PC-9 (cell line): Measurements from ENCODE around the gene TMTC2. TPM values are rescaled to one million over a fixed set of nuclear protein-coding genes. Genes with fewer than 3 reads are reported as not detected.

Experiments used
- BruUV-seq: library from RNA; stranded (reverse); fragments of 400-500 nt; replicated peaks from 2 replicates; lab custom pipeline; 2021; lab: Mats Ljungman, UMichigan
- CTCF ChIA-PET: fragments of 300-600 bp; sonication (Branson Sonifier 250); formaldehyde crosslinking; loops from one replicate; lab custom pipeline; 2022; ENCODE audit warnings: antibody characterized with exemption; lab: Charles Lee
- POLR2A ChIA-PET: fragments of 300-600 bp; sonication (Branson Sonifier 250); formaldehyde crosslinking; loops from one replicate; lab custom pipeline; 2022; ENCODE audit warnings: antibody characterized with exemption; ENCODE audit not compliant: unreplicated experiment; lab: Charles Lee
- DNase-seq, 2 experiments: peaks; one replicate each; pipeline versions ENCODE4 v3.0.0 to v3.0.0-alpha.2; 2015 to 2022; ENCODE audit warnings: mixed read lengths in 1 of 2
- H2AFZ ChIP-seq: fragments of 200-600 bp; sonication (generic); 2 replicates; pipeline ENCODE4 v1.8.1; 2017; ENCODE audit warnings: antibody characterized with exemption
- H3F3A ChIP-seq: fragments of 200-600 bp; sonication (generic); 2 replicates; pipeline ENCODE4 v1.8.1; 2017; ENCODE audit warnings: antibody characterized with exemption, mild to moderate bottlenecking, low read depth; ENCODE audit not compliant: insufficient read depth
- H3K27ac ChIP-seq: fragments of 200-600 bp; sonication (generic); 2 replicates; pipeline ENCODE4 v1.6.1; 2016; ENCODE audit warnings: mixed run types
- H3K27me3 ChIP-seq: fragments of 200-600 bp; sonication (generic); 2 replicates; pipeline ENCODE4 v1.6.1; 2016; ENCODE audit warnings: low read depth, mixed run types; ENCODE audit not compliant: insufficient read depth
- H3K36me3 ChIP-seq: fragments of 200-600 bp; sonication (generic); 2 replicates; pipeline ENCODE4 v1.6.1; 2016; ENCODE audit warnings: low read depth, mixed run types
- H3K4me1 ChIP-seq: fragments of 200-600 bp; sonication (generic); replicated peaks from 2 replicates; pipeline ENCODE4 v1.6.1; 2016; ENCODE audit warnings: mixed run types; ENCODE audit not compliant: insufficient read depth
- H3K4me2 ChIP-seq: fragments of 200-600 bp; sonication (generic); 2 replicates; pipeline ENCODE4 v1.6.1; 2017; ENCODE audit warnings: mixed run types
- H3K4me3 ChIP-seq: fragments of 200-600 bp; sonication (generic); 2 replicates; pipeline ENCODE4 v1.6.1; 2016; ENCODE audit warnings: mixed run types
- H3K79me2 ChIP-seq: fragments of 200-600 bp; sonication (generic); 2 replicates; pipeline ENCODE4 v1.6.1; 2017; ENCODE audit warnings: low read depth, mixed run types
- H3K9me2 ChIP-seq: fragments of 200-600 bp; sonication (generic); 2 replicates; pipeline ENCODE4 v1.8.1; 2017; ENCODE audit warnings: mild to moderate bottlenecking; ENCODE audit not compliant: insufficient read depth
- H3K9me3 ChIP-seq: fragments of 200-600 bp; sonication (generic); 2 replicates; pipeline ENCODE4 v1.8.1; 2016; ENCODE audit warnings: low read depth; ENCODE audit not compliant: insufficient read depth
- H4K20me1 ChIP-seq: fragments of 200-600 bp; sonication (generic); 2 replicates; pipeline ENCODE4 v1.8.1; 2017; ENCODE audit not compliant: insufficient read depth
- EZH2 ChIP-seq: fragments of 200-600 bp; sonication (generic); IDR thresholded peaks from 2 replicates; pipeline ENCODE4 v1.8.0; 2017; ENCODE audit warnings: antibody characterized with exemption, low read depth
- intact Hi-C: fragments of 100-400 bp; cut with micrococcal nuclease; formaldehyde crosslinking; loops from one replicate; pipeline ENCODE4 v1.10.0; 2022; ENCODE audit not compliant: unreplicated experiment
- total RNA-seq: library from RNA; stranded (reverse); gene quantifications from 2 replicates; pipeline ENCODE4 v1.2.3, GENCODE V29; 2021
- TF ChIP-seq, protein P1 (sequence below): fragments of 200-600 bp; sonication (generic); conservative IDR thresholded peaks from 2 replicates; pipeline ENCODE4 v1.6.1; 2017; ENCODE audit warnings: mixed run types, antibody characterized with exemption, mild to moderate bottlenecking, moderate library complexity

The TMTC2 gene
- total RNA-seq, 1 experiment from 2014 or later: 8.6 TPM

DNA sequence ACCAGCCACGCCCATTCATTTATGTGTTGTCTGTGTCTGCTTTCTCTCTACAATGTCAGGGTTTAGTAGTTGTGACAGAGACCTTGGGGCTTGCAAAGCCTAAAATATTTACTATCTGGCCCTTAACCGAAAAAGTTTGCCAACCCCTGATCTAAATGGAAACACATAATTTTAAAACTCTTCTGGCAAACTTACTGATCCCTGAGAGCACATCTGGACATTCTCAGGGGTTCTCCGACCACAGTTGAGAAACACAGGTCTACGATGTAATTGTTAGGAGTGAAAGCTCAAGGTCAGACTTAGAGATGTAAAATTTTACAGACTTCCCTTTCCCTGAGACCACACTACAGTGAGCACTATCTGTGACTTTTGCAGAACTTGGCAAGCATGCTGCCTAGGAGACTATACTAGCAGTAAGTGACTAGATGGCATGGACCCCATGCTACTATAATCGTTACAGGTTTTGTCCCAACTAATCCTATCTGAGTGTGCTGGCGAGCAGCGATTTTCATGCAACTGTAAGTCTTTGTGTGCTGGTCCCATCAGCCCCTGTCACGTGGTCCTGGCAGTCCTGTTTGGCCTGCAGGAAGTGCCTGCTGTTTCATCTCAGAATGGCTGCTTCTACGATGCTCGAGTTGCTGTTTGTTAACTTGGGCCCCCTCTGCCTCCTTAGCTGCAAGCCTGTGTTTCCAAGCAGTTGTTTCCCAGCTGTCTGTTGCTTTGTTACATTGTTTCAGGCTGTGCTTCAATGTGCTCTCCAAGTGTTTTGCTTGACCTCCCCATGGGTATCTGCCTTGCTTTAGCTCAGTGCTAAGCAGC is 21.6 kb downstream of the TMTC2 start:
- H3K27ac ChIP-seq: no peak overlapping the region
- BruUV-seq: no TSS peak
- intact Hi-C loops: no loop called here
- no peaks in the 10 kb centered on the region for H3K79me2 ChIP-seq
- no peaks in the 10 kb centered on the region for H3K27me3 ChIP-seq
- H3F3A ChIP-seq: no peaks in the 10 kb centered on the region
- no peaks in the 10 kb centered on the region; the same call in 1 of the 2 replicates for H4K20me1 ChIP-seq
- H3K36me3 ChIP-seq: no peaks in the 10 kb centered on the region
- ChIA-PET CTCF (no interaction called here), POLR2A (no interaction called here)
- H3K4me2 ChIP-seq: no peak overlapping the region
- H3K9me3 ChIP-seq: no peaks in the 10 kb centered on the region
- no peak overlapping the region for H2AFZ ChIP-seq
- no peak for DNase-seq
- no peak for TF ChIP-seq EZH2
- TF ChIP-seq, protein P1, sequence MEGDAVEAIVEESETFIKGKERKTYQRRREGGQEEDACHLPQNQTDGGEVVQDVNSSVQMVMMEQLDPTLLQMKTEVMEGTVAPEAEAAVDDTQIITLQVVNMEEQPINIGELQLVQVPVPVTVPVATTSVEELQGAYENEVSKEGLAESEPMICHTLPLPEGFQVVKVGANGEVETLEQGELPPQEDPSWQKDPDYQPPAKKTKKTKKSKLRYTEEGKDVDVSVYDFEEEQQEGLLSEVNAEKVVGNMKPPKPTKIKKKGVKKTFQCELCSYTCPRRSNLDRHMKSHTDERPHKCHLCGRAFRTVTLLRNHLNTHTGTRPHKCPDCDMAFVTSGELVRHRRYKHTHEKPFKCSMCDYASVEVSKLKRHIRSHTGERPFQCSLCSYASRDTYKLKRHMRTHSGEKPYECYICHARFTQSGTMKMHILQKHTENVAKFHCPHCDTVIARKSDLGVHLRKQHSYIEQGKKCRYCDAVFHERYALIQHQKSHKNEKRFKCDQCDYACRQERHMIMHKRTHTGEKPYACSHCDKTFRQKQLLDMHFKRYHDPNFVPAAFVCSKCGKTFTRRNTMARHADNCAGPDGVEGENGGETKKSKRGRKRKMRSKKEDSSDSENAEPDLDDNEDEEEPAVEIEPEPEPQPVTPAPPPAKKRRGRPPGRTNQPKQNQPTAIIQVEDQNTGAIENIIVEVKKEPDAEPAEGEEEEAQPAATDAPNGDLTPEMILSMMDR: no peak
- H3K4me1 ChIP-seq: no peaks in the 10 kb centered on the region
- no peaks in the 10 kb centered on the region for H3K9me2 ChIP-seq
- H3K4me3 ChIP-seq: no peak overlapping the region

DNA sequence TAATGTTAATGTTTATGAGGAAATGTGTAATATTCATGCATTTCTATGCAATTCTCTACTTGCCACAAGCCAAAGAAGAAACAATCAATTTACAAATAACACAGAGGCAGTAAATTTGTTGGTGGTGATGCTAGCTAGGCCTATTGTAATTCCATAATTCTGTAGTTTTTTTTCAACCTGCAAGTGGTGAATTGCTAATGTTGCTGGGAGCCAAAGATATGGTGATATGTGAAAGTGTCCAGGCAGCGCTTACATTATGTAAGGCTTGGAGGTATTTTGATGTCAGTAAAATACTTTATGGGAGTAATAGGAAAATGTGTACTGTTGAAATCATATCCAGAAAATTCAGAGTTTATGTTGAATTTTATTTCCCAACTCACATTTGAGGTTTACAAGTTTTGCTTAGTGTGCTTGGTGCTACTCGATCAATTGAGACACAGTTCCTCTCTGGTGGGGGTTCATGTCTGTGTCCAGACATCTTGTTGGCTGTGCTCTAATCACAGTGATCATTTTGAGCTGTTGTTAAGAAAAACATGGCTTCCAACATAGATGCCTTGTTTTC is 23.2 kb downstream of the TMTC2 start:
- BruUV-seq: no TSS peak
- TF ChIP-seq, protein P1: no peak
- TF ChIP-seq EZH2: no peak
- Histone ChIP-seq H3K9me2 (no peaks in the 10 kb centered on the region), H4K20me1 (no peaks in the 10 kb centered on the region; the same call in 1 of the 2 replicates), H3K4me3 (no peak overlapping the region), H3K27ac (no peak overlapping the region), H3K4me2 (no peak overlapping the region), H3K36me3 (no peaks in the 10 kb centered on the region), H3K9me3 (no peaks in the 10 kb centered on the region), H2AFZ (no peak overlapping the region), H3F3A (no peaks in the 10 kb centered on the region), H3K4me1 (no peaks in the 10 kb centered on the region), H3K79me2 (no peaks in the 10 kb centered on the region), H3K27me3 (no peaks in the 10 kb centered on the region)
- intact Hi-C loops: no loop called here
- DNase-seq: no peak
- ChIA-PET POLR2A (interaction anchor here (0.6 kb wide), 1 partner anchor 220 kb away, joined by 4 read pairs; no protein-coding TSS in a partner anchor), CTCF (no interaction called here)

DNA sequence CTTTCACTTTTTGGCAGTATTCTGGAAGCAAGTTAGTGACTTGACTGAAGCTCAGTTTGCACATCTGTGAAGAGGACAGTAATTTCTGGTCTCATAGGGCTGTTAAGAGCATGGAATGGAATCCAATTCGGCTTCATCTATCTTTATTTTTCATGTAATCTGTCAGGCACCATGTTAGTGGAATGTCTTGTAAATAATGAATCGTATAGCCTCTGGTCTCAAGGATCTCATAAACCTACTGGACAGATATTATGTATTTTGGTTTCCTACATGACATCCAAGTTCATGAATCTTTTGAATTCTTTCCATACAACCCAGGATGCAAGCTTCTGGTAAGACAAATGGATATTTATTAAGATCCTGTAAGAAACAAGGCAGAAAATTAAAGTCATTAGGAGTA is 24.0 kb downstream of the TMTC2 start:
- ChIA-PET POLR2A (no interaction called here), CTCF (no interaction called here)
- DNase-seq: no peak
- no peaks in the 10 kb centered on the region for H3K27me3 ChIP-seq
- no TSS peak for BruUV-seq
- no peaks in the 10 kb centered on the region for H3F3A ChIP-seq
- no peak for TF ChIP-seq EZH2
- H3K9me3 ChIP-seq: no peaks in the 10 kb centered on the region
- no peak overlapping the region for H2AFZ ChIP-seq
- intact Hi-C loops: no loop called here
- no peak overlapping the region for H3K27ac ChIP-seq
- H3K36me3 ChIP-seq: no peaks in the 10 kb centered on the region
- no peak overlapping the region for H3K4me2 ChIP-seq
- H3K4me3 ChIP-seq: no peak overlapping the region
- H3K4me1 ChIP-seq: no peaks in the 10 kb centered on the region
- H3K79me2 ChIP-seq: no peaks in the 10 kb centered on the region
- H4K20me1 ChIP-seq: no peaks in the 10 kb centered on the region; the same call in 1 of the 2 replicates
- no peaks in the 10 kb centered on the region for H3K9me2 ChIP-seq
